GM12891 (cell line): ENCODE data around the gene CD40LG.
A peak's percentile ranks its signal among the peaks of the same experiment; 100 is the strongest.

ENCODE experiments used
- DNase-seq: peaks from one replicate; pipeline ENCODE4 v3.0.0; 2011; ENCODE audit warnings: low spot score; ENCODE audit not compliant: insufficient read length
- FAIRE-seq: peaks from 2 replicates; lab custom pipeline; 2011; peaks lifted over from hg19 to GRCh38; lab: Jason Lieb, UNC
- PAX5 ChIP-seq: IDR thresholded peaks from 2 replicates; pipeline ENCODE4 v1.6.1; 2011; ENCODE audit warnings: low read length, moderate library complexity, mild to moderate bottlenecking; ENCODE audit not compliant: insufficient read depth, severe bottlenecking
- POLR2A ChIP-seq: IDR thresholded peaks from 2 replicates; pipeline ENCODE4 v1.6.1; 2011; ENCODE audit warnings: low read depth, low read length, control low read depth
- POLR2AphosphoS5 ChIP-seq: IDR thresholded peaks from 2 replicates; pipeline ENCODE4 v1.6.1; 2011; ENCODE audit warnings: low read depth, low read length, control low read depth
- POU2F2 ChIP-seq: IDR thresholded peaks from 2 replicates; pipeline ENCODE4 v1.6.1; 2011; ENCODE audit warnings: low read depth, mild to moderate bottlenecking, control low read depth, low read length, moderate library complexity
- SPI1 ChIP-seq: IDR thresholded peaks from 2 replicates; pipeline ENCODE4 v1.6.1; 2011; ENCODE audit warnings: low read depth, low read length, control low read depth
- TAF1 ChIP-seq: IDR thresholded peaks from 2 replicates; pipeline ENCODE4 v1.6.1; 2011; ENCODE audit warnings: low read depth, low read length, control low read depth

CD40LG gene

DNA sequence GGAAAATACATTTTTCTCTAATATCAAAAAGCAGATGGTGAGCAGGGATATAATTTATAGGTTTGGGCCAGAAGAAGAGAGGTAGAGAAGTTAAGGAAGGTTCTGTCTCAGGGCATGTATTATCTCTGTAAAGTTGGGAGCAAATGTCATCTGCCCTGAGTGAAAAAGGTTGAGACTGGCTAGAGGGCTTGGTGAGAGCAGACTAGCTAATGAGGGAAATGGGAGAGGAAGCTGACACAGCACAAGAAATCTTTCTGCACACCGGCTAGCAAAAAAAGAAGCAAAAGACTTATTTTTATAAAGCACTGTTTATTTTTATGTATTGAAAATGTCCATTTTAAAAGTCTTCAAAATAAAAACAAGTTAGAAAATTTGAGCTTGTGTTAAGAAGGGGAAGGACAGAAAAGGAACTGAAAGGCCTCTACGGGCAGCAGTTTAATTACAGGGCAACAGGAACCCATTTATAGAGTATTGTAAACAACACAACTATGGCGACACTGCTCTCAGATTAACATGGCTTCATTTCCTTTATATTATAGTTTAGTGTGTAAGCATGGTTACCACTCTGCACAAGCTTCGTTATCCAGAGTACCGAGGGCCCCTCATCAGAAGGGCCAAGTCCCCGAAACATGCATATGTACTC, 17.4 kb downstream of the CD40LG start:
- DNase-seq (no peak), FAIRE-seq (peak; percentile 97)
- TF ChIP-seq POU2F2 (no peak), PAX5 (no peak), POLR2A (no peak), SPI1 (peak; percentile 69), TAF1 (no peak)

- no peak for TF ChIP-seq POLR2A
- no peak for TF ChIP-seq POLR2AphosphoS5
- TF ChIP-seq SPI1 = no peak
- no peak for TF ChIP-seq TAF1
- TF ChIP-seq PAX5 = no peak
- TF ChIP-seq POU2F2 = no peak
- FAIRE-seq = no peak
- DNase-seq = no peak
Observed at GRCh38 chrX:136666088-136666487, 18.1 kb downstream of the CD40LG start.

GRCh38 chrX:136667446-136668168, 19.6 kb downstream of the CD40LG start:
- DNase-seq (no peak), FAIRE-seq (peak; percentile 81)
- TF ChIP-seq POU2F2 = no peak
- TF ChIP-seq PAX5 = no peak
- no peak for TF ChIP-seq POLR2A
- no peak for TF ChIP-seq SPI1
- no peak for TF ChIP-seq TAF1
- TF ChIP-seq POLR2AphosphoS5 = no peak

DNA sequence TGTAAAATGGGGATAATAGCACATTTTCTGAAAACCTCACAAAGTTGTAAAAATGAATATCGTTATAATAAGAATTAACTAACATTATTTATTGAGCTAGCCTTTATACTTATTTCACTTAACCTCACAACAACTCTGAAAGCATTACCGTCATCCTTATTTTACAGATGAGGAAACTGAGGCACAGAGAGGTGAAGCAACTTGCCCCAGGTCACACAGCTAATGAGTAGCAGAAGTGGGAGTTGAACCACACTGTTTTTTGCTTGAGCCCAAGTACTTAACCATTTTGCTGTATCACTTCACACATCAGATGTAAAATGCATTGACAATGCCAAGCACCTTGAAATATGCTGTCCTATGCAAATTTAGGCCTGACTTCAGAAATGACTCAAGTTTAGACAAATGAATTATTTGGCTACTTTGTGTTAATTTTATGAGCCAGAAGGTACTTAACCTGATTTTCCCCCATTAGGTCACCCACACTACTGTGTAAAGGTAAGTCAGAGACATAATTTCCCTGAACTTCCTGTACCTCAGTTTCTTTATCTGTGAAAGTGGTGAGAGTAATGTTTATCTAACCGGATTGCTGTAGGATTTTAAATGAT, 23.1 kb downstream of the CD40LG start:
- TF ChIP-seq POU2F2 (peak; percentile 73; the same call in 1 of the 2 replicates), POLR2AphosphoS5 (no peak), TAF1 (no peak), PAX5 (no peak), POLR2A (no peak), SPI1 (no peak)
- FAIRE-seq = peak; percentile 96
- DNase-seq = no peak

DNA sequence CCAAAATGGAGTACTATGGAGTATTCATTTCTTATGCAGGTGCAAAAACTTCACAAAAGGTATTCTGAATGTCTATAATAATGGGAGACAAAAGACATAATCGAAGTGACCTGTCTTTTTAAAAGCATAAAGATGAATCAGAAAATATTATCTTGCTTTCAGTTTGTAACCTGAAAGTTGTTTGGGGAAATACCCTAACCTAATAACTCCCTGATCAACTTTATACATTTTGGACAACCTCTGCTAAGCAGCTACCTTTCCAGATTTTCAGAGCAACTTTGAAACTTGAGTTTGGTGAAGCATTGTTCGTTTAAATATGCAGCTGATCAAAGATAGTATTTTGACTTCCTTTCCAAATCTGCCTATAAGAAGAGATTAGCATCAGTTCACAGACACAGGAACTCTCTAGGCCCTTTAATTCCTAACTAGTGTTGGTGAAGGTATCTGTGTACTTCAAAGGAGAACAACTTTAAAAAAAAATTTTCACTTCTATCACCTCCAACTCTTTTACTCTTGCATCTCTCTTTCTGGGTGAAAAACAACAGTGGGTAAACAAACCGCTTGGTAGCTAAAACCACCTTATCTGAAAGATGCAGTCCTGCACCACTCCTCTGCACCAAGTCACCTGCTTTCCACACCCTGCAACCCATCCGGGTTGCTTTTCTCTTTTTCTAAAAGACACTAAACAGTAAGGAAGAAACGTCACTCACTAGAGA, 26.5 kb downstream of the CD40LG start:
- TF ChIP-seq POLR2AphosphoS5 (no peak), TAF1 (no peak), POU2F2 (no peak), SPI1 (no peak), POLR2A (no peak), PAX5 (no peak)
- FAIRE-seq = peak; percentile 89
- DNase-seq = no peak

DNA sequence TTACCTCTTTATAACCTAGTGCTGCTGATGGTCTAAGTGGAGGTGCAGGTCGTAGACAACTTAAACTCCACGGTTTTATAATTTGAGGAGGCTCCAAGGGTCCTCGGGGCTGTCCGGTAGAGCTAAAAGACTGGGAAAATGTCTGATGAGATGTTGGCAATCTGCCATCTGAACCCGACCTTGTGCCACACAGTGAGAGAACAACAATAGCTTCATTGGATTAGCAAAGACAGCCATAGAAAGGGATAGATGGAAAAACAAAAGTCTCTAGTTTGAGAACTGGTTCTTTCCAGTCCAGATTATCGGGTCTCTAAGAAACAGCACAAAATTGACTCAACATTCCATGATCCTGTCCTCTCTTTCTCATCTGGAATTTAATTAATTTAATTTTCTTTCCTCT, 31.6 kb downstream of the CD40LG start:
- TF ChIP-seq POU2F2 = no peak
- TF ChIP-seq PAX5 = no peak
- TF ChIP-seq POLR2A = no peak
- TF ChIP-seq POLR2AphosphoS5 = no peak
- TF ChIP-seq TAF1 = no peak
- no peak for TF ChIP-seq SPI1
- DNase-seq (no peak), FAIRE-seq (no peak)

DNA sequence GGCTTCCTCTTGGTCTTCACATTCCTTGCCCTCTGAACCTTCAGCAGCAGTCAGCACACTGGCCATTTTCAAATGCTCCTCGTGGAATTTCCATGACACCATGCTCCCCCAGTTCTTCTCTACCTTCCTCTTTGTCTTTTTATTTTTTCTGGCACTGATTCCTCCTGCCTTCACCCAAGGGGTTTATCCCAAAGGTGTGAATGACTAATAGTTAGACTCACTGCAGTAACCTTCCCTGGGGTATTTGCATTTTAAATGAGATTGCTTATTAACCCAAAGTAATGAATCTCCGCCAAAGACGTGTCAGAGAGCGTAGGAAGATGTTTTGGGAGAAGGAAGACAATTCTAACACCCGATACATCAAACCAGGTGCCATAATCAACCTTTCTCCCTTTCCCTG, 36.2 kb downstream of the CD40LG start:
- TF ChIP-seq POU2F2 = no peak
- TF ChIP-seq PAX5 = no peak
- no peak for TF ChIP-seq POLR2A
- no peak for TF ChIP-seq POLR2AphosphoS5
- FAIRE-seq (no peak), DNase-seq (no peak)

GRCh38 chrX:136687457-136687856, 39.5 kb downstream of the CD40LG start:
- no peak for DNase-seq
- TF ChIP-seq POLR2A (no peak), SPI1 (no peak), POU2F2 (no peak), PAX5 (no peak), POLR2AphosphoS5 (no peak), TAF1 (no peak)
- FAIRE-seq = peak; percentile 83

GRCh38 chrX:136689436-136689835, 41.5 kb downstream of the CD40LG start:
- FAIRE-seq (peak; percentile 80), DNase-seq (no peak)
- TF ChIP-seq POU2F2 (no peak), SPI1 (no peak), PAX5 (no peak), POLR2A (no peak), TAF1 (no peak), POLR2AphosphoS5 (no peak)
